ENCODE data around the gene CCR3.

Gene CCR3

DNA sequence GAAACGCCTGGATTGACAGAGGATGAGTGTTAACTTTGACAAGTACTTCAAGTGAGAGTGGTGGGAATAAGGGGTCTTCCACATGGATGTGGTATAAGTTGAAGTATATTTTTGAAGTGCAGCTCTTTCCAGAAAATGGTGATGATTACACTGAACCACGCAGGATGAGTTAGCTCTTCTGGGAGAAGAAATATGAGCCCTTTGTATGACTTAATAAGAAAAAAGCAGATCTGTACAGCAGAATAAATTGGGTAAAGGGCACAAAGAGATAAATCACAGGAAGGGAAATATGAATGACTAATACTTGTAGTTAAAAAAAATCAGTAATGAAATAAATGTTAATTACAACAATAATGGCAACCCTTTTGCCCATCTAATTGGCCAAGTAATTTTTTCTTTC lies 1.3 kb downstream of the CCR3 start:
- no peak for DNase-seq (ENCODE audit: low read depth in 2 of 2)
- no peak overlapping the region for H3K4me3 ChIP-seq (replicated peaks in 1 of 2; ENCODE audit: low read depth in 2 of 2, low read length in 2 of 2)
- TF ChIP-seq, protein P1, sequence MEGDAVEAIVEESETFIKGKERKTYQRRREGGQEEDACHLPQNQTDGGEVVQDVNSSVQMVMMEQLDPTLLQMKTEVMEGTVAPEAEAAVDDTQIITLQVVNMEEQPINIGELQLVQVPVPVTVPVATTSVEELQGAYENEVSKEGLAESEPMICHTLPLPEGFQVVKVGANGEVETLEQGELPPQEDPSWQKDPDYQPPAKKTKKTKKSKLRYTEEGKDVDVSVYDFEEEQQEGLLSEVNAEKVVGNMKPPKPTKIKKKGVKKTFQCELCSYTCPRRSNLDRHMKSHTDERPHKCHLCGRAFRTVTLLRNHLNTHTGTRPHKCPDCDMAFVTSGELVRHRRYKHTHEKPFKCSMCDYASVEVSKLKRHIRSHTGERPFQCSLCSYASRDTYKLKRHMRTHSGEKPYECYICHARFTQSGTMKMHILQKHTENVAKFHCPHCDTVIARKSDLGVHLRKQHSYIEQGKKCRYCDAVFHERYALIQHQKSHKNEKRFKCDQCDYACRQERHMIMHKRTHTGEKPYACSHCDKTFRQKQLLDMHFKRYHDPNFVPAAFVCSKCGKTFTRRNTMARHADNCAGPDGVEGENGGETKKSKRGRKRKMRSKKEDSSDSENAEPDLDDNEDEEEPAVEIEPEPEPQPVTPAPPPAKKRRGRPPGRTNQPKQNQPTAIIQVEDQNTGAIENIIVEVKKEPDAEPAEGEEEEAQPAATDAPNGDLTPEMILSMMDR (IDR thresholded peaks at IDR 0.05; ENCODE audit: low read depth, low read length) = no peak

DNA sequence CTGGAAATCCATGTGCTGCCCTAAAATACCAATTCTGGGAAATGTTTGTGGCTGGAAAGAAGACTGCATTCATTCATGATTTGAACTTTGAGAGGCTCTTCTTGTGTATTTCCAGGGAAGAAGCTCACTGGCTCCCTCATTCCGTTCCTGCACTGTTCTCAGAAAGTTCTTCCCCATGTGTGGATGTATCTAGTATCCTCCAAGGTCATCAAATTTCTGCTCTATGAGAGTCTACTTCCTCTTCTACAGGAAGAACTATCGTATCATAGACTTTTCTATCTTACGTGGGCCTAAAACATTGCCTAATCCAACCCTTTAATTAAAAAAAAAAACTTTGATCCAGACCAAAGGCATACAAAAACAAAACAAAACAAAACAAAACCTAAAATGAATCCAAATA lies 2.9 kb downstream of the CCR3 start:
- no peak overlapping the region for H3K4me3 ChIP-seq (replicated peaks in 1 of 2; ENCODE audit: low read depth in 2 of 2, low read length in 2 of 2)
- TF ChIP-seq, protein P1 (IDR thresholded peaks at IDR 0.05; ENCODE audit: low read depth, low read length) = no peak
- no peak for DNase-seq (ENCODE audit: low read depth in 2 of 2)

DNA sequence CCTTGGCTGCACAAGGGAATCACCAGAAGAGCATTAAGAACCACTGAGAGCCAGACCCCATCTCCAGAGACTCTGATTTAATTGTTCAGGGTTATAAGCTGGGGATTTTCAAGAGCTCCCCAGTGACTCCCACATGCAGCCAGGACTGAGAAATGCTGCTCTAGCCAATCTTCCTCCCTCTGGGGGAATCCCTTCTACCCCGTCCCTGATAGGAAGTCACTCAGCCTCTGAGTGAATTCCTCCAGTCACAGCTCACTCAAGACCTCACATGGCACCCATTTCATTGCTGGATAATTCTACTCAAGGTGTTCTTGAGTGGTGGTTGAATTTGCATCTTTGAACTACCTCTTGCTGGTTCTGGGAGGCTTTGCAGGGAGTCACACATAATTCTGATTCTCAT lies 10.7 kb downstream of the CCR3 start:
- H3K4me3 ChIP-seq (replicated peaks in 1 of 2; ENCODE audit: low read depth in 2 of 2, low read length in 2 of 2) = no peak overlapping the region
- no peak for DNase-seq (ENCODE audit: low read depth in 2 of 2)
- TF ChIP-seq, protein P1 (IDR thresholded peaks at IDR 0.05; ENCODE audit: low read depth, low read length) = no peak

DNA sequence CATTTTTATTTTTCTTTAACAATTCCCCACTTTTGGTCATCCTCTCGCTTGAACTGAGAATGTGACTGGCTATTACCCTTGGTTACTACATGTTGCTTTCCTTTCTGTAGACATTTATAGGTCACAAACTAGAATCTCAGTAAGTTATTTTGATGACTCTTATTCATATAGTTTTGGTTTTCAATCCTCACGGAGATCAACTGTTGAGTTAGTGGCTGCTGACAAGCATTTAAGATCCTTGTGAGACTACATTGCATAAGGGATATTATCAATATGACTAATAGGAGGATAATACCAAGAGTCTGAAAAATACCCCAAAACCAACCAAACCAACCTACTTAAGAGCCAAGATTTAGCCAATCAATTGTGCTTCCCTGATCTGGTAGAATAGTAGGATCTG lies 16.3 kb downstream of the CCR3 start:
- TF ChIP-seq, protein P1 (IDR thresholded peaks at IDR 0.05; ENCODE audit: low read depth, low read length) = no peak
- DNase-seq (ENCODE audit: low read depth in 2 of 2) = no peak
- no peak overlapping the region for H3K4me3 ChIP-seq (replicated peaks in 1 of 2; ENCODE audit: low read depth in 2 of 2, low read length in 2 of 2)

DNA sequence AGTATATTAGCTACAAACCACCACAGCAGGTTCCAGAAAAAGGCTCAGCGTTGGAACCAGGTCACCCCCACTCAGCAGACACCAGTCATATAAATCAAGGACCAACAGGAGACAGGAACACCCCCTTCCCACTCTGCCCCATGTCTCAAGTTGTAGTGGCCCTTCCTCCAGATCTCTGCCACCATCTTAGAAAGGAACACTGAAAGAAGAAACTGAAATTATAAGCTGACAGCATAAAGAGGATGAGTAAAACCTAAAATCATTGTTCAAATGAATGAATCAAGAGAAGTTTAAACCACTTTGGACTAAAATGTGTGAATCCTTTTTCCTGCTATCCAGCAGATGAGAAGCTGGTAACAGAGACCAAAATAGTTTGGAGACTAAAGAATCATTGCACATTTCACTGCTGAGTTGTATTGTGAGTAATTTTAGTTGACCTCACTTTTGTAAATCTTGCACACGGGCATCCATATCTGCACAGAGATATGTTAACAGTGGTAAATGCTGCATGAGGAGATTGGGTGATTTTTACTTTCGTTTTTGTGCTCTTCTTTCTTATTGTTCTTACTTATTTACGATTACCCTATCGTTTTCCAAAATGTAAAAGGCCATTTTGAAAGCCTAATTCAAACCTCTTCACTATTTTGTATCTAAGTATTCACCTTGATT lies 19.8 kb downstream of the CCR3 start:
- no peak overlapping the region for H3K4me3 ChIP-seq (replicated peaks in 1 of 2; ENCODE audit: low read depth in 2 of 2, low read length in 2 of 2)
- TF ChIP-seq, protein P1 (IDR thresholded peaks at IDR 0.05; ENCODE audit: low read depth, low read length) = no peak

DNA sequence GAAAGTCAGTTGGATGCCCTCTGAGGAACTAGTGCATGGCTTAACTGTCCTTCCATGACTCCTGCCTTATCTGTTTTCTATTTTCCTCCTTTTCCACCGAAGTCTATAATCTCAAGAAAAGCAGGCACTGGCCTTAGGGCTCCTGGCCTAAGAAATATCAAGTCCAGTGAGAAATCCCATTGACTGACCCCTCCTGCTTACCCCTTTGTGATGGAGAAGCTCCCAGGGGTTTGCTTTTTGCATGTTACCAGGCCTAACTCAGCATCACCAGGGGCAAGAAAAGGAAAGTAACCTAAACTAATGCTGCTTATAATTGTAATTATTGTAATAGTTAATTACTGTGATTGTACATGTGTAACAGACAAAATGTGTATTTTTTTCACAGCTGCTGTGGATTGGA lies 21.7 kb downstream of the CCR3 start:
- no peak overlapping the region for H3K4me3 ChIP-seq (replicated peaks in 1 of 2; ENCODE audit: low read depth in 2 of 2, low read length in 2 of 2)
- no peak for DNase-seq (ENCODE audit: low read depth in 2 of 2)
- TF ChIP-seq, protein P1 (IDR thresholded peaks at IDR 0.05; ENCODE audit: low read depth, low read length) = no peak

More for the DNA sequence above, 19.8 kb downstream of the CCR3 start:
- no peak for DNase-seq (ENCODE audit: low read depth in 2 of 2)

DNA sequence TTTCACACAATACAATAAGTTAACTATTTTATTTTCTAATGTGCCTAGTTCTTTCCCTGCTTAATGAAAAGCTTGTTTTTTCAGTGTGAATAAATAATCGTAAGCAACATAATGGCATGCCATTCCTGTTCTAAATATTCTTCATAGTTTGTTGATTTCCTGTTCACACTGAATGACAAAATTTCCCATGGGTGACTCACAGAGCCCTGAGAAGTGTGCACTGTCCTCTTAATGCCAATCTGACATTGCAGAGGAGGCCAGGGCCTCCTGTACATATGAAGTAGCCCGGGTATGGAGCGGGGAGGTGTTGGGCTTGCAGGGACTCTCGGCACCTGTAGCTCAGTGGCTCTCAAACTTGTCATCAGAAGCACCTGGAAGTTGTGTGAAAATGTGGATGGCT lies 24.3 kb downstream of the CCR3 start:
- peak in 1 of 2 donors; percentile 7 for DNase-seq (ENCODE audit: low read depth in 2 of 2)
- TF ChIP-seq, protein P1 (IDR thresholded peaks at IDR 0.05; ENCODE audit: low read depth, low read length) = no peak
- H3K4me3 ChIP-seq (replicated peaks in 1 of 2; ENCODE audit: low read depth in 2 of 2, low read length in 2 of 2) = no peak overlapping the region
